Measurements from ENCODE around the gene KRT33B. TPM values are rescaled to one million over a fixed set of nuclear protein-coding genes. Genes with fewer than 3 reads are reported as not detected.

The KRT33B gene
- not detected for total RNA-seq

DNA sequence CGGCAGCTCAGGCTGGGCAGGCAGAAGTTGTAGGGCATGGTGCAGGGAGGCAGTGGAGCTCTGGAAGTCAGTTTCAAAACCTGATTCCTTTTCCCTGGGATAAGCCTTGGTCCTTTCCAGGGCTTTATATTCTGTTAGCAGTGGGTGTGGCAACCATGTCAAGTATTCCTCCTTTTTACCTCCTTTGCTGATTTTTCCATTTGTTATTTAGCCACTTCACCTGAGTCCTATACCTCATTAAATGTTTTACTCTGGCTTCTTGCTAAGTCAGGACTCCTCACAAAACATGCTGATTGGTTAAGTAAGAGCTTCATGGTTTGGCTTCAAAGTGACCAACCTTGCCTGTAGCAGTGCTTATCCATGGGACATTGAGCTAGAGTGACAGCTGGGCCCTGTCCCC, at the start of gene KRT33B:
Gene KRT33B (minus strand): TSS at position 101 of the 400 bp plus-strand sequence. CDS start 63 bp downstream, at position 38.

DNA sequence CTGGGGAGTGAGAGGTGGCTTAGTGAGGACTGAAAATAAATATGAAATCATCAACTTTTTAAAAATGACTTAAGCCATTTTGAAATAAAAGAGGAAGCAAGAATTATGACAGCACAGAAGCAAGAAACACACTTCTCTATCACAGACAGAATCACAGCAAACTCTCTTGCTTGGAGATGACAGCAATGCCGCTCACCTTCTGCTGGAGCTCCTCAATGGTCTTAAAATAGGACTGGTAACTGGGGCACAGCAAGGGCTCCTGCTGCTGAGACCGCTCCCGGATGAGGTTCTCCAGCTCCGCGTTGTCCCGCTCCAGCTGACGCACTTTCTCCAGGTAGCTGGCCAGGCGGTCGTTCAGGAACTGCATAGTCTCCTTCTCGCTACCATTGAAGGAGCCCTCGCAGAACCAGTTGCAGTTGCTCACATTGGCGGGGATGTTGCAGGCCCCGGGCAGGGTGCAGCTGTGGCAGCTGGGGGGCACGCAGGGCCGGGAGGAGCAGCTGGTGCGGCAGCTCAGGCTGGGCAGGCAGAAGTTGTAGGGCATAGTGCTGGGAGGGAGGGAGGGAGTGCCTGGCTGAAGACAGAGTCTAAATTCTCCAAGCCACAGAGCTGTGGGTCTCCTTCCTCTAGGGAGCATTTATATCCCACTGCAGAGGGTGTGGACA, 27.5 kb upstream of the KRT33B start, which contains the start of gene KRT31:
Gene KRT31 (minus strand): TSS at position 613 of the 665 bp plus-strand sequence. CDS start 69 bp downstream, at position 544.

DNA sequence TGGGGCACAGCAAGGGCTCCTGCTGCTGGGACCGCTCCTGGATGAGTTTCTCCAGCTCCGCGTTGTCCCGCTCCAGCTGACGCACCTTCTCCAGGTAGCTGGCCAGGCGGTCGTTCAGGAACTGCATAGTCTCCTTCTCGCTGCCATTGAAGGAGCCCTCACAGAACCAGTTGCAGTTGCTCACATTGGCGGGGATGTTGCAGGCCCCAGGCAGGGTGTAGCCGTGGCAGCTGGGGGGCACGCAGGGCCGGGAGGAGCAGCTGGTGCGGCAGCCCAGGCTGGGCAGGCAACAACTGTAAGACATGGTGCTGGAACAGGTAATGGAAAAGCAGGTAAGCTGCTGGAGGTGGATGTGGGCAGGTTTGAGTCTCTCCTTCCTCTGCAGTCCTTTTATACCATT, 12.3 kb upstream of the KRT33B start, which contains the start of gene KRT34:
Gene KRT34 (minus strand): TSS at position 364 of the 400 bp plus-strand sequence. CDS start 60 bp downstream, at position 304.

DNA sequence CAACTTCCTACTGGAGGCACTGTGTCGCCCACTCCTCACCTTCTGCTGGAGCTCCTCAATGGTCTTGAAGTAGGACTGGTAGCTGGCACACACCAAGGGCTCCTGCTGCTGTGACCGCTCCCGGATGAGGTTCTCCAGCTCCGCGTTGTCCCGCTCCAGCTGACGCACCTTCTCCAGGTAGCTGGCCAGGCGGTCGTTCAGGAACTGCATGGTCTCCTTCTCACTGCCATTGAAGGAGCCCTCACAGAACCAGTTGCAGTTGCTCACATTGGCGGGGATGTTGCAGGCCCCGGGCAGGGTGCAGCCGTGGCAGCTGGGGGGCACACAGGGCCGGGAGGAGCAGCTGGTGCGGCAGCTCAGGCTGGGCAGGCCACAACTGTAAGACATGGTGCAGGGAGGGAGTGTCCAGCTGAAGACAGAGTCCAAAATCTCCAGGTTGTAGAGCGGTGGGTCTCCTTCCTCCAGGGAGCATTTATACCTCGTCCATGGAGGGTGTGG, 19.2 kb downstream of the KRT33B start, which contains the start of gene KRT33A:
Gene KRT33A (minus strand): TSS at position 448 of the 498 bp plus-strand sequence. CDS start 61 bp downstream, at position 387.

DNA sequence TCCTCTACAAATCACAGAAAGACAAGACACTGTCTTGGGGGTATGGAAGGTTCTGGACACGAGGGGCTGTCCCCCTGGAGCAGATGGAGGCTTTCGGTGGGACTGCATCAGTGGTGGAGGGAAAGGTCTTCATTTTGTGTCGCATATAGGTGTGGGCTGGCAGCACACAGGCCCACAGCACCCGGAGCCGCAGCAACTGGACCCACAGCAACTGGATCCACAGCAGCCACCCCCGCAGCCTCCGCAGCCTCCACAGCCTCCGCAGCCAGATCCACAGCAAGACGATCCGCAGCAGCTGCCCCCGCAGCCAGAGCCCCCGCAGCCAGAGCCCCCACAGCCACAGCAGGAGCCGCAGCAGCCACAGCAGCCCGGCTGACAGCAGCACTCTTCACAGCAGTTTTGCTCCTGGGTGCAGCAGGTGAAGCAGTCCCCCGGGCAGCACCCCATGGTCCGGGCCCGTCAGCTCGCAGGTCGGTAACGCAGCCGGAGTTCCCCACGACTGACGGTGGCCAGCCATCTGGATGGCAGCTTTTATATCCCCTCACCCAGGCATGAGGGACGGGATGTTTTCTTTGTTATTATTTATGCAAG, 54.3 kb downstream of the KRT33B start, which contains the start of gene KRTAP17-1:
Gene KRTAP17-1 (minus strand): TSS at position 507 of the 591 bp plus-strand sequence. CDS start 60 bp downstream, at position 447.

Other genes with a start within 250 kb of the KRT33B start
- not detected for gene KRTAP4-12, start 245.6 kb downstream of the KRT33B start, total RNA-seq
- gene KRTAP4-6, start 229.3 kb downstream of the KRT33B start, total RNA-seq: not detected
- gene KRTAP4-5, start 220.0 kb downstream of the KRT33B start, total RNA-seq: not detected
- gene KRTAP4-4, start 209.1 kb downstream of the KRT33B start, total RNA-seq: not detected
- not detected for gene KRTAP4-3, start 201.6 kb downstream of the KRT33B start, total RNA-seq
- not detected for gene KRTAP4-2, start 191.6 kb downstream of the KRT33B start, total RNA-seq
- gene KRTAP4-1, start 184.9 kb downstream of the KRT33B start, total RNA-seq: not detected
- gene KRTAP9-1, start 179.9 kb downstream of the KRT33B start, total RNA-seq: not detected
- gene KRTAP9-2, start 143.2 kb downstream of the KRT33B start, total RNA-seq: not detected
- not detected for gene KRTAP9-3, start 137.4 kb downstream of the KRT33B start, total RNA-seq
- not detected for gene KRTAP9-8, start 131.8 kb downstream of the KRT33B start, total RNA-seq
- not detected for gene KRTAP9-4, start 120.1 kb downstream of the KRT33B start, total RNA-seq
- not detected for gene KRTAP9-9, start 114.4 kb downstream of the KRT33B start, total RNA-seq
- gene KRTAP9-6, start 104.4 kb downstream of the KRT33B start, total RNA-seq: not detected
- not detected for gene KRTAP9-7, start 94.1 kb downstream of the KRT33B start, total RNA-seq
- gene KRTAP29-1, start 67.0 kb downstream of the KRT33B start, total RNA-seq: not detected
- gene KRTAP16-1, start 60.5 kb downstream of the KRT33B start, total RNA-seq: not detected
- gene KRTAP17-1, start 54.1 kb downstream of the KRT33B start, total RNA-seq: not detected
- not detected for gene KRT33A, start 19.0 kb downstream of the KRT33B start, total RNA-seq
- gene KRT34, start 12.5 kb upstream of the KRT33B start, total RNA-seq: not detected
- gene KRT31, start 27.8 kb upstream of the KRT33B start, total RNA-seq: not detected
- not detected for gene KRT37, start 54.8 kb upstream of the KRT33B start, total RNA-seq
- not detected for gene KRT38, start 71.2 kb upstream of the KRT33B start, total RNA-seq
- gene KRT32, start 97.6 kb upstream of the KRT33B start, total RNA-seq: not detected
- not detected for gene KRT35, start 111.3 kb upstream of the KRT33B start, total RNA-seq
- not detected for gene KRT36, start 120.1 kb upstream of the KRT33B start, total RNA-seq
- not detected for gene KRT13, start 135.8 kb upstream of the KRT33B start, total RNA-seq
- gene KRT15, start 149.1 kb upstream of the KRT33B start, total RNA-seq: not detected
- gene KRT19, start 158.5 kb upstream of the KRT33B start, total RNA-seq: under 1 TPM in 1 of 2 donors, not detected in 1; 0.33 TPM
- not detected for gene KRT9, start 202.2 kb upstream of the KRT33B start, total RNA-seq
- gene KRT14, start 217.1 kb upstream of the KRT33B start, total RNA-seq: 1 to 10 TPM in 1 of 2 donors, under 1 TPM in 1; under 0.01 to 1.0 TPM
- under 1 TPM in 1 of 2 donors, not detected in 1; 0.69 TPM for gene KRT16, start 243.0 kb upstream of the KRT33B start, total RNA-seq